H1 (cell line): ENCODE results near the gene ARHGEF3.

ENCODE experiments used
- CEBPB ChIP-seq: IDR thresholded peaks from 2 replicates; pipeline ENCODE4 v1.6.1; 2012; ENCODE audit warnings: low read depth, low read length
- EZH2 ChIP-seq: fragments of 200-600 bp; sonication (generic); IDR thresholded peaks from 2 replicates; pipeline ENCODE4 v1.7.1; 2012; ENCODE audit warnings: low read depth, mild to moderate bottlenecking, moderate library complexity, low read length, inconsistent platforms; ENCODE audit not compliant: severe bottlenecking
- POLR2A ChIP-seq, 2 experiments: IDR thresholded peaks; 1 replicate in 1 of 2; 2 replicates in 1 of 2; pipeline ENCODE4 v1.6.1; 2011; ENCODE audit warnings: low read depth in 2 of 2, low read length in 2 of 2, mild to moderate bottlenecking in 2 of 2; ENCODE audit errors: control extremely low read depth in 1 of 2
- RFX5 ChIP-seq: IDR thresholded peaks from 2 replicates; pipeline ENCODE4 v1.6.1; 2011; ENCODE audit warnings: low read depth, low read length, improper control_type of control experiment, borderline replicate concordance
- SUZ12 ChIP-seq: fragments of 200-600 bp; sonication (generic); IDR thresholded peaks from 2 replicates; pipeline ENCODE4 v1.6.1; 2012; ENCODE audit warnings: mild to moderate bottlenecking, inconsistent platforms, low read length, moderate library complexity, mixed read lengths
- TF ChIP-seq, protein P1 (sequence below), 3 experiments: IDR thresholded peaks; 1 replicate in 2 of 3; 2 replicates in 1 of 3; pipeline versions ENCODE4 v1.5.1 to v1.6.1; 2011; ENCODE audit warnings: low read length in 3 of 3, mild to moderate bottlenecking in 3 of 3, inconsistent platforms in 2 of 3, low read depth in 1 of 3, moderate library complexity in 1 of 3; ENCODE audit not compliant: insufficient read depth in 1 of 3; ENCODE audit errors: control extremely low read depth in 1 of 3

DNA sequence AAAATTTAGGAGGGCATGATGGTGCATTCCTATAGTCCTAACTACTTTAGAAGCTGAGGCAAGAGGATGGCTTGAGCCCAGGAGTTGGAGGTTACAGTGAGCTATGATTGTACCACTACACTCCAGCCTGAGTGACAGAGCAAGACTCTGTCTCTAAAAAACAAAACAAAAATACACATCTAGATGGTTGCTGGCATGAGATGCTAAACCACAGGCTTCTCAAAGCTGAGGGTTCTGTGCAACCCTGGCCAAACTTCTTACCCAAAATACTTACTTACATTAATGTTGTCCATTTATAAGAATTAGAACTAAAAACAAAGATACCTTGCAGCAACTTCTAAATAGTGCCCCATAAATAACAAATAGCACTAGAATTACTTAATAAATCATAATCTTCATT is 14.3 kb upstream of the ARHGEF3 start:
- TF ChIP-seq EZH2 (no peak), RFX5 (no peak), SUZ12 (no peak), CEBPB (no peak), POLR2A (IDR thresholded peaks at IDR 0.05; ENCODE audit: control extremely low read depth in 1 of 2, low read depth in 2 of 2, low read length in 2 of 2) (no peak)
- TF ChIP-seq, protein P1, sequence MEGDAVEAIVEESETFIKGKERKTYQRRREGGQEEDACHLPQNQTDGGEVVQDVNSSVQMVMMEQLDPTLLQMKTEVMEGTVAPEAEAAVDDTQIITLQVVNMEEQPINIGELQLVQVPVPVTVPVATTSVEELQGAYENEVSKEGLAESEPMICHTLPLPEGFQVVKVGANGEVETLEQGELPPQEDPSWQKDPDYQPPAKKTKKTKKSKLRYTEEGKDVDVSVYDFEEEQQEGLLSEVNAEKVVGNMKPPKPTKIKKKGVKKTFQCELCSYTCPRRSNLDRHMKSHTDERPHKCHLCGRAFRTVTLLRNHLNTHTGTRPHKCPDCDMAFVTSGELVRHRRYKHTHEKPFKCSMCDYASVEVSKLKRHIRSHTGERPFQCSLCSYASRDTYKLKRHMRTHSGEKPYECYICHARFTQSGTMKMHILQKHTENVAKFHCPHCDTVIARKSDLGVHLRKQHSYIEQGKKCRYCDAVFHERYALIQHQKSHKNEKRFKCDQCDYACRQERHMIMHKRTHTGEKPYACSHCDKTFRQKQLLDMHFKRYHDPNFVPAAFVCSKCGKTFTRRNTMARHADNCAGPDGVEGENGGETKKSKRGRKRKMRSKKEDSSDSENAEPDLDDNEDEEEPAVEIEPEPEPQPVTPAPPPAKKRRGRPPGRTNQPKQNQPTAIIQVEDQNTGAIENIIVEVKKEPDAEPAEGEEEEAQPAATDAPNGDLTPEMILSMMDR (IDR thresholded peaks at IDR 0.05; ENCODE audit: control extremely low read depth in 1 of 3, insufficient read depth in 1 of 3, low read depth in 1 of 3, low read length in 3 of 3) = no peak
